Mesendoderm (in vitro differentiated cells): ENCODE measurements around the gene SLC35E1.

Experiments
- DNase-seq: peaks from one replicate; pipeline ENCODE4 v3.0.0; 2013
- H2AK5ac ChIP-seq: 2 replicates; pipeline ENCODE4 v1.6.1; 2013; ENCODE audit warnings: low read length, inconsistent platforms
- H2BK120ac ChIP-seq: 2 replicates; pipeline ENCODE4 v1.6.1; 2013; ENCODE audit warnings: low read depth, mild to moderate bottlenecking, low read length, moderate library complexity, mixed read lengths
- H2BK15ac ChIP-seq: replicated peaks from 2 replicates; pipeline ENCODE4 v1.6.1; 2013; ENCODE audit warnings: low read depth, mild to moderate bottlenecking, moderate library complexity
- H2BK5ac ChIP-seq: 2 replicates; pipeline ENCODE4 v1.6.1; 2013; ENCODE audit warnings: low read length, inconsistent platforms
- H3K18ac ChIP-seq: 2 replicates; pipeline ENCODE4 v1.6.1; 2013; ENCODE audit warnings: mild to moderate bottlenecking, low read length, mixed read lengths
- H3K23ac ChIP-seq: one replicate; pipeline ENCODE4 v1.6.1; 2013; ENCODE audit warnings: low read length
- H3K27ac ChIP-seq: 2 replicates; pipeline ENCODE4 v1.5.1; 2013; ENCODE audit warnings: low read depth, mild to moderate bottlenecking, inconsistent platforms, low read length, moderate library complexity
- H3K27me3 ChIP-seq: 2 replicates; pipeline ENCODE4 v1.6.1; 2013; ENCODE audit warnings: low read length, control low read depth, mild to moderate bottlenecking, inconsistent platforms; ENCODE audit not compliant: insufficient read depth, poor library complexity
- H3K36me3 ChIP-seq: 2 replicates; pipeline ENCODE4 v1.6.1; 2013; ENCODE audit warnings: low read length, inconsistent platforms; ENCODE audit not compliant: control insufficient read depth, insufficient read depth
- H3K4ac ChIP-seq: one replicate; pipeline ENCODE4 v1.6.1; 2013; ENCODE audit warnings: low read depth, mild to moderate bottlenecking, low read length, moderate library complexity
- H3K4me1 ChIP-seq: 2 replicates; pipeline ENCODE4 v1.6.1; 2013; ENCODE audit warnings: low read depth, low read length, inconsistent platforms; ENCODE audit not compliant: control insufficient read depth
- H3K4me2 ChIP-seq: 2 replicates; pipeline ENCODE4 v1.6.1; 2013; ENCODE audit warnings: low read length
- H3K4me3 ChIP-seq: 2 replicates; pipeline ENCODE4 v1.5.1; 2013; ENCODE audit warnings: mild to moderate bottlenecking, low read length
- H3K56ac ChIP-seq: one replicate; pipeline ENCODE4 v1.6.1; 2013; ENCODE audit warnings: low read length
- H3K79me1 ChIP-seq: 2 replicates; pipeline ENCODE4 v1.6.1; 2013; ENCODE audit warnings: low read length, inconsistent platforms
- H3K79me2 ChIP-seq: 2 replicates; pipeline ENCODE4 v1.6.1; 2013; ENCODE audit warnings: mild to moderate bottlenecking, low read length; ENCODE audit not compliant: control insufficient read depth, insufficient read depth
- H3K9ac ChIP-seq: 2 replicates; pipeline ENCODE4 v1.6.1; 2013; ENCODE audit warnings: low read length, inconsistent platforms
- H4K5ac ChIP-seq: one replicate; pipeline ENCODE4 v1.6.1; 2013; ENCODE audit warnings: low read length
- H4K8ac ChIP-seq: one replicate; pipeline ENCODE4 v1.6.1; 2013; ENCODE audit warnings: low read depth, mild to moderate bottlenecking, control low read depth, low read length, moderate library complexity
- WGBS: extraction: QIAGEN DNeasy Blood & Tissue Kit; methylation state at CpG from one replicate; pipeline ENCODE4 v1.1.7; 2013; ENCODE audit warnings: low lambda C conversion rate, missing lambda C conversion rate; ENCODE audit not compliant: insufficient coverage; ENCODE audit errors: extremely low coverage; 5-methylcytosine and 5-hydroxymethylcytosine counted together

The SLC35E1 gene

GRCh38 chr19:16603090-16603489 lies 30.9 kb upstream of the SLC35E1 start:
- H2BK120ac ChIP-seq: no peak overlapping the region
- H2AK5ac ChIP-seq: no peak overlapping the region
- H2BK15ac ChIP-seq: no peak overlapping the region
- H3K4ac ChIP-seq: no peak overlapping the region
- H3K36me3 ChIP-seq: no peaks in the 10 kb centered on the region
- H4K5ac ChIP-seq: no peak overlapping the region
- no peak overlapping the region for H3K27ac ChIP-seq
- H3K27me3 ChIP-seq: no peaks in the 10 kb centered on the region
- no CpG with 5 or more reads among the region's 3 CpGs for WGBS
- no peak overlapping the region for H3K9ac ChIP-seq
- H3K79me2 ChIP-seq: peaks cover 66% of the 10 kb centered on the region
- no peak overlapping the region for H3K18ac ChIP-seq
- H3K4me3 ChIP-seq: no peak overlapping the region
- no peak overlapping the region for H4K8ac ChIP-seq
- DNase-seq: no peak
- peaks cover 58% of the 10 kb centered on the region for H3K79me1 ChIP-seq
- H3K4me2 ChIP-seq: no peak overlapping the region
- no peaks in the 10 kb centered on the region for H3K4me1 ChIP-seq
- H3K23ac ChIP-seq: no peak overlapping the region
- H2BK5ac ChIP-seq: no peak overlapping the region
- no peak overlapping the region for H3K56ac ChIP-seq

- H3K4me2 ChIP-seq: no peak overlapping the region
- H3K4me3 ChIP-seq: no peak overlapping the region
- no peak overlapping the region for H3K9ac ChIP-seq
- peaks cover 66% of the 10 kb centered on the region for H3K79me2 ChIP-seq
- no peak overlapping the region for H4K8ac ChIP-seq
- H4K5ac ChIP-seq: no peak overlapping the region
- H2BK5ac ChIP-seq: no peak overlapping the region
- no peak overlapping the region for H3K56ac ChIP-seq
- no peak for DNase-seq
- no peak overlapping the region for H3K23ac ChIP-seq
- H2AK5ac ChIP-seq: no peak overlapping the region
- no peaks in the 10 kb centered on the region for H3K27me3 ChIP-seq
- H2BK120ac ChIP-seq: no peak overlapping the region
- no CpG with 5 or more reads among the region's 20 CpGs for WGBS
- H3K18ac ChIP-seq: no peak overlapping the region
- H2BK15ac ChIP-seq: no peak overlapping the region
- no peak overlapping the region for H3K4ac ChIP-seq
- H3K27ac ChIP-seq: no peak overlapping the region
- peaks cover 59% of the 10 kb centered on the region for H3K79me1 ChIP-seq
- no peaks in the 10 kb centered on the region for H3K4me1 ChIP-seq
- H3K36me3 ChIP-seq: no peaks in the 10 kb centered on the region
These were observed 29.3 kb upstream of the SLC35E1 start for GRCh38 chr19:16601378-16602052.

GRCh38 chr19:16600824-16601223 lies 28.6 kb upstream of the SLC35E1 start:
- Histone ChIP-seq H3K4me3 (no peak overlapping the region), H4K5ac (no peak overlapping the region), H3K18ac (no peak overlapping the region), H2BK120ac (no peak overlapping the region), H3K4me1 (no peaks in the 10 kb centered on the region), H3K4ac (no peak overlapping the region), H3K36me3 (no peaks in the 10 kb centered on the region), H3K79me1 (peaks cover 63% of the 10 kb centered on the region), H2BK15ac (no peak overlapping the region), H4K8ac (no peak overlapping the region), H3K9ac (no peak overlapping the region), H3K79me2 (peaks cover 70% of the 10 kb centered on the region), H3K27ac (no peak overlapping the region), H2BK5ac (no peak overlapping the region), H3K56ac (no peak overlapping the region), H3K23ac (no peak overlapping the region), H3K4me2 (no peak overlapping the region), H3K27me3 (no peaks in the 10 kb centered on the region), H2AK5ac (no peak overlapping the region)
- no peak for DNase-seq
- no CpG with 5 or more reads among the region's 5 CpGs for WGBS

- no peak overlapping the region for H3K27ac ChIP-seq
- H3K18ac ChIP-seq: no peak overlapping the region
- no peak for DNase-seq
- H3K79me1 ChIP-seq: peaks cover 63% of the 10 kb centered on the region
- H3K4me3 ChIP-seq: no peak overlapping the region
- no CpG with 5 or more reads among the region's 6 CpGs for WGBS
- H4K8ac ChIP-seq: no peak overlapping the region
- H3K27me3 ChIP-seq: no peaks in the 10 kb centered on the region
- no peak overlapping the region for H3K23ac ChIP-seq
- peaks cover 70% of the 10 kb centered on the region for H3K79me2 ChIP-seq
- H3K9ac ChIP-seq: no peak overlapping the region
- H2AK5ac ChIP-seq: no peak overlapping the region
- H3K36me3 ChIP-seq: no peaks in the 10 kb centered on the region
- no peak overlapping the region for H2BK5ac ChIP-seq
- H3K4me2 ChIP-seq: no peak overlapping the region
- no peaks in the 10 kb centered on the region for H3K4me1 ChIP-seq
- no peak overlapping the region for H3K56ac ChIP-seq
- H2BK15ac ChIP-seq: no peak overlapping the region
- no peak overlapping the region for H2BK120ac ChIP-seq
- H4K5ac ChIP-seq: no peak overlapping the region
- no peak overlapping the region for H3K4ac ChIP-seq
These were observed 27.6 kb upstream of the SLC35E1 start for GRCh38 chr19:16599655-16600346.

- WGBS: no CpG with 5 or more reads among the region's 4 CpGs
- no peak overlapping the region for H3K18ac ChIP-seq
- no peaks in the 10 kb centered on the region for H3K4me1 ChIP-seq
- H3K79me1 ChIP-seq: peaks cover 64% of the 10 kb centered on the region
- H4K5ac ChIP-seq: no peak overlapping the region
- H3K4ac ChIP-seq: no peak overlapping the region
- H3K4me2 ChIP-seq: no peak overlapping the region
- no peak overlapping the region for H3K56ac ChIP-seq
- no peak overlapping the region for H2BK5ac ChIP-seq
- H3K4me3 ChIP-seq: no peak overlapping the region
- H2BK120ac ChIP-seq: no peak overlapping the region
- H3K23ac ChIP-seq: no peak overlapping the region
- H2AK5ac ChIP-seq: no peak overlapping the region
- H3K79me2 ChIP-seq: peaks cover 71% of the 10 kb centered on the region
- H3K36me3 ChIP-seq: no peaks in the 10 kb centered on the region
- no peaks in the 10 kb centered on the region for H3K27me3 ChIP-seq
- H3K27ac ChIP-seq: no peak overlapping the region
- H3K9ac ChIP-seq: no peak overlapping the region
- DNase-seq: no peak
- H2BK15ac ChIP-seq: no peak overlapping the region
- no peak overlapping the region for H4K8ac ChIP-seq
These were observed 26.6 kb upstream of the SLC35E1 start for GRCh38 chr19:16598848-16599247.
